DND-41 (cell line): ENCODE data around the gene SLC39A9.

ENCODE experiments used
- ATAC-seq: fragments of 200-7000 bp; cut with Tn5 transposase; 3 replicates; pipeline ENCODE4 v1.9.1; 2021; ENCODE audit warnings: low read depth; ENCODE audit not compliant: insufficient read depth
- DNase-seq: peaks from one replicate; pipeline ENCODE4 v3.0.0-alpha.2; 2020
- H2AFZ ChIP-seq: 2 replicates; pipeline ENCODE4 v1.6.0; 2012; ENCODE audit warnings: low read depth, low read length
- H3K27ac ChIP-seq: 2 replicates; pipeline ENCODE4 v1.5.1; 2012; ENCODE audit warnings: low read length, inconsistent platforms
- H3K27me3 ChIP-seq: fragments of 200-600 bp; sonication (generic); 2 replicates; pipeline ENCODE4 v1.6.0; 2012; ENCODE audit warnings: low read length, mild to moderate bottlenecking, inconsistent platforms; ENCODE audit not compliant: insufficient read depth, poor library complexity
- H3K36me3 ChIP-seq: 2 replicates; pipeline ENCODE4 v1.5.1; 2012; ENCODE audit warnings: low read length, inconsistent platforms; ENCODE audit not compliant: insufficient read depth
- H3K4me1 ChIP-seq: 2 replicates; pipeline ENCODE4 v1.5.1; 2012; ENCODE audit warnings: mild to moderate bottlenecking, low read length; ENCODE audit not compliant: insufficient read depth
- H3K4me2 ChIP-seq: 2 replicates; pipeline ENCODE4 v1.6.0; 2012; ENCODE audit warnings: mild to moderate bottlenecking, moderate library complexity, low read length, inconsistent platforms; ENCODE audit not compliant: insufficient read depth
- H3K4me3 ChIP-seq, 2 experiments: fragments of 200-600 bp in 1 of 2; shearing (Covaris generic) in 1 of 2; 2 replicates each; pipeline ENCODE4 v1.5.1; 2012 to 2016; ENCODE audit warnings: inconsistent platforms in 2 of 2, low read length in 2 of 2, mild to moderate bottlenecking in 2 of 2, low read depth in 1 of 2, moderate library complexity in 1 of 2
- H3K79me2 ChIP-seq: 2 replicates; pipeline ENCODE4 v1.6.0; 2012; ENCODE audit warnings: low read length, inconsistent platforms; ENCODE audit not compliant: insufficient read depth
- H3K9ac ChIP-seq: 2 replicates; pipeline ENCODE4 v1.6.0; 2012; ENCODE audit warnings: low read depth, mild to moderate bottlenecking, inconsistent platforms, low read length, moderate library complexity
- H3K9me3 ChIP-seq: 2 replicates; pipeline ENCODE4 v1.5.1; 2012; ENCODE audit warnings: low read length, moderate library complexity, mild to moderate bottlenecking, inconsistent platforms; ENCODE audit not compliant: insufficient read depth, severe bottlenecking
- H4K20me1 ChIP-seq: 2 replicates; pipeline ENCODE4 v1.6.0; 2012; ENCODE audit warnings: low read length; ENCODE audit not compliant: insufficient read depth
- EZH2 ChIP-seq: IDR thresholded peaks from 3 replicates; pipeline ENCODE4 v1.6.1; 2012; ENCODE audit warnings: borderline replicate concordance, low read depth, mild to moderate bottlenecking, moderate library complexity, low read length, inconsistent platforms; ENCODE audit not compliant: severe bottlenecking
- TF ChIP-seq, protein P1 (sequence below): IDR thresholded peaks from 2 replicates; pipeline ENCODE4 v1.5.1; 2012; ENCODE audit warnings: borderline replicate concordance, low read length, moderate library complexity, mild to moderate bottlenecking; ENCODE audit not compliant: poor library complexity, severe bottlenecking; ENCODE audit errors: extremely low read depth

The SLC39A9 gene

DNA sequence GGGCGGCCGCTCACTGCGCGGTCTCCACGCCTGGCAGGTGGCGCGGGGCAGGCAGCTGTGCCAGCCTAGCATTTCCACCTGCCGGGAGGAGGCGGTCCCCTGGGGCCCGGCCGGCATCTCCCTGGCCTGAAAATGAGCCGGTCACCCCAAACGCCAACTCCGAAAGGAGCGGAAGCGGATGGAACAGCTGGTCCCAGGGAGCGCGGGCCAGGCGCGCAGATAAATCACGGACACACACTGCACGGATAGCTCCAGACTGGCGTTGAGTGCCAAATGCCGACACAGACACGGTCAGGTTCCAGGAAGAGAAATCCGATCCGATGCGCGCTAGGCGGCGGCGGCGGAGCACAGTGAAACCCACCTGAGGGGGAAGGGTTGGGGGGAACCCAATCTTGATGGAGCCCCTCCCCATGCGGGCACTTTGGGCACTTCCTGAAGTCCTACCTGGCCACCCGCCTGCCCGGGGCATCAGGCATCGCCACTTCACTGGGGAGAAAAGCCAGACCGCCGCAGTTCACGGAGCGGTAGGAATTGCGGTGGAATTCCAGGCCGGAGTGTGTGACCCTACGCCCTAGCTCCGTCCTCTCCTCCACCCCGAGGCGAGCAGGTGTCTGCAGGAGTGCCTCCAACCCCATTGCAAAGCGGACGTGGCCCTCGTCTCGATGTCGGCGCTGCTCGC, 85.4 kb downstream of the SLC39A9 start:
- Histone ChIP-seq H3K9me3 (no peaks in the 10 kb centered on the region), H3K9ac (no peak overlapping the region), H3K4me3 (no peak overlapping the region), H4K20me1 (no peaks in the 10 kb centered on the region), H3K36me3 (no peaks in the 10 kb centered on the region), H3K27me3 (no peaks in the 10 kb centered on the region), H3K27ac (no peak overlapping the region), H3K79me2 (no peaks in the 10 kb centered on the region), H3K4me2 (no peak overlapping the region), H2AFZ (no peak overlapping the region), H3K4me1 (no peaks in the 10 kb centered on the region)
- DNase-seq (no peak), ATAC-seq (no peak)
- TF ChIP-seq, protein P1, sequence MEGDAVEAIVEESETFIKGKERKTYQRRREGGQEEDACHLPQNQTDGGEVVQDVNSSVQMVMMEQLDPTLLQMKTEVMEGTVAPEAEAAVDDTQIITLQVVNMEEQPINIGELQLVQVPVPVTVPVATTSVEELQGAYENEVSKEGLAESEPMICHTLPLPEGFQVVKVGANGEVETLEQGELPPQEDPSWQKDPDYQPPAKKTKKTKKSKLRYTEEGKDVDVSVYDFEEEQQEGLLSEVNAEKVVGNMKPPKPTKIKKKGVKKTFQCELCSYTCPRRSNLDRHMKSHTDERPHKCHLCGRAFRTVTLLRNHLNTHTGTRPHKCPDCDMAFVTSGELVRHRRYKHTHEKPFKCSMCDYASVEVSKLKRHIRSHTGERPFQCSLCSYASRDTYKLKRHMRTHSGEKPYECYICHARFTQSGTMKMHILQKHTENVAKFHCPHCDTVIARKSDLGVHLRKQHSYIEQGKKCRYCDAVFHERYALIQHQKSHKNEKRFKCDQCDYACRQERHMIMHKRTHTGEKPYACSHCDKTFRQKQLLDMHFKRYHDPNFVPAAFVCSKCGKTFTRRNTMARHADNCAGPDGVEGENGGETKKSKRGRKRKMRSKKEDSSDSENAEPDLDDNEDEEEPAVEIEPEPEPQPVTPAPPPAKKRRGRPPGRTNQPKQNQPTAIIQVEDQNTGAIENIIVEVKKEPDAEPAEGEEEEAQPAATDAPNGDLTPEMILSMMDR: no peak
- TF ChIP-seq EZH2: no peak

DNA sequence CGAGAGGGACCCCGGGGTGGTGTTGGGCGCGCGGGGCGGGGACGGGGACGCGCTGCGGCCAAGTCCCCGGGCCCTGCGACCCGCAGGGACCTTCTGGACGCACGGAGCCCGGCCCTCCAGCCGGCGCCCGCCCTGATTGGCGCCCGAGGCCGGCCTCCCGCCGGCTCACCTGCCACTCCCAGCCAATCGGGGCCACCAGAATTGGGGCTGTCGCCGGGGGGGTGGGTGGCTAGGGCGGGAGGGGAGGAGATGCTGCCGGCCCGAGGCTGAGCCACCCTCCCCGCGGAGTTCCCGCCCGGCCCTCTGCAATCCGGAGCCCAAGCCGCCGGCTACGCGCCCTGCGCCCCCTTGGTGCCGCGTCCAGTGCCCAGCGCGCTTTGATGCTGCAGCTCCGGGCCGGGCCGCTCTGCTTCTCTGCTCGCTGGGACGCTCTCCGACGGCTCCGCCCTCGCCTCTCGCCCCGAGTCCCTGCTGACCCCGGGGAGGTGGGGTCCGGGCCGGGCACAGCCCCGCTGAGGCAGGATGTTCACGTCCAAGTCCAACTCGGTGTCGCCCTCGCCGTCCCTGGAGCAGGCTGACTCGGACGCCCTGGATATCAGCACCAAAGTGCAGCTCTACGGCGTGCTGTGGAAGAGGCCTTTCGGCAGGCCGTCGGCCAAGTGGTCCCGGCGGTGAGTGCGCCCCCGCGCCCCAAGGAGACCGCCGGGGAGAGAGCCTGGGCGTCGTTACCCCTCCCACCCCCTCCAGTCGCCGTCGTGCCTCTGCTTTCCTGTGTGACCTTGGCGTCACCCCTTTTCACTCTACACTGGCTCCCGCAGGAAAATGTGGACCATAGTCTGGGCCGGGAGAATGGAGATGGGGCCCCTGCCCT, 86.2 kb downstream of the SLC39A9 start, which contains the start of gene PLEKHD1:
PLEKHD1 (plus strand) TSS at position 285 of the 871 bp plus-strand sequence; CDS start at position 523, 238 bp downstream.
- H3K27me3 ChIP-seq: no peaks in the 10 kb centered on the region
- H2AFZ ChIP-seq: no peak within 1 kb of the TSS
- no peaks in the 10 kb centered on the region for H3K36me3 ChIP-seq
- H3K9ac ChIP-seq: no peak within 1 kb of the TSS
- H3K4me3 ChIP-seq: no peak within 1 kb of the TSS
- H3K9me3 ChIP-seq: no peaks in the 10 kb centered on the region
- H3K27ac ChIP-seq: no peak within 1 kb of the TSS
- no peak within 1 kb of the TSS for H3K4me2 ChIP-seq
- no peak for ATAC-seq
- H4K20me1 ChIP-seq: no peaks in the 10 kb centered on the region
- H3K79me2 ChIP-seq: no peaks in the 10 kb centered on the region
- no peak for DNase-seq
- TF ChIP-seq, protein P1: no peak
- no peak for TF ChIP-seq EZH2
- no peaks in the 10 kb centered on the region for H3K4me1 ChIP-seq

DNA sequence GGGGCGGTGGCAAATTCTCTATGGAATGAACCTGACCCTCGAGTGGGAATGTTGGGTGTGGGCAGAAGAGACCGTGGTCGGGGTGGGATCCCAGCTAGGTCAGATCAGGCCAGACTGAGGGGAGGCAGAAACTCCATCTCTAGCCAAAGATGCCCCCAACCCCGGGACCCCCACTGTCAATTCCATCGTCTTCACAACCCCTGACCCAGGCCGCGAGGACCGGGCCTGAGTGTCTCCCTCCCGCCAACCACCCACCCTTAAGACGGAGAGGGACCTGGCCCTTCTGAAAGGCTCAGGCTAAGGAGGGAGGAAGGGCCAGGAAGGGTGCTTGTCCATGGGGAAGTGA, 86.8 kb downstream of the SLC39A9 start:
- no peaks in the 10 kb centered on the region for H3K4me1 ChIP-seq
- TF ChIP-seq EZH2: no peak
- TF ChIP-seq, protein P1: no peak
- H3K4me2 ChIP-seq: no peak overlapping the region
- no peaks in the 10 kb centered on the region for H3K27me3 ChIP-seq
- H3K79me2 ChIP-seq: no peaks in the 10 kb centered on the region
- H4K20me1 ChIP-seq: no peaks in the 10 kb centered on the region
- H2AFZ ChIP-seq: no peak overlapping the region
- no peak for DNase-seq
- H3K9me3 ChIP-seq: no peaks in the 10 kb centered on the region
- no peak overlapping the region for H3K27ac ChIP-seq
- no peak for ATAC-seq
- H3K4me3 ChIP-seq: no peak overlapping the region
- H3K9ac ChIP-seq: no peak overlapping the region
- no peaks in the 10 kb centered on the region for H3K36me3 ChIP-seq
